Stromal cell of bone marrow (primary cell): ENCODE results near the gene PARP3.

Experiments
- DNase-seq: peaks from one replicate; pipeline ENCODE4 v3.0.0-alpha.2; 2012; ENCODE audit warnings: low read depth

The PARP3 gene

GRCh38 chr3:51948016-51948580, 5.9 kb downstream of the PARP3 start:
- no peak for DNase-seq

- DNase-seq = no peak
These were observed 7.0 kb downstream of the PARP3 start for GRCh38 chr3:51949121-51949520.

GRCh38 chr3:51950899-51951298, 8.7 kb downstream of the PARP3 start:
- no peak for DNase-seq

GRCh38 chr3:51953445-51953844, 11.3 kb downstream of the PARP3 start:
- DNase-seq = peak; percentile 52

GRCh38 chr3:51954105-51954504, 11.9 kb downstream of the PARP3 start:
- no peak for DNase-seq

GRCh38 chr3:51954713-51955112, 12.6 kb downstream of the PARP3 start:
- DNase-seq = no peak

- DNase-seq = no peak
These were observed 13.2 kb downstream of the PARP3 start, which contains the start of gene GPR62 for GRCh38 chr3:51955175-51955892. Gene GPR62, plus strand, starts transcription at chr3:51955381. Its CDS starts 272 bp downstream, at chr3:51955653.

GRCh38 chr3:51955893-51956770, 14.0 kb downstream of the PARP3 start:
- no peak for DNase-seq

GRCh38 chr3:51957520-51958205, 15.5 kb downstream of the PARP3 start:
- no peak for DNase-seq

GRCh38 chr3:51958603-51959521, 16.7 kb downstream of the PARP3 start:
- DNase-seq = no peak

GRCh38 chr3:51959651-51960050, 17.5 kb downstream of the PARP3 start:
- no peak for DNase-seq

GRCh38 chr3:51960386-51960785, 18.2 kb downstream of the PARP3 start:
- DNase-seq = no peak

GRCh38 chr3:51961011-51961410, 18.8 kb downstream of the PARP3 start:
- no peak for DNase-seq

- no peak for DNase-seq
These were observed 19.7 kb downstream of the PARP3 start for GRCh38 chr3:51961602-51962569.

GRCh38 chr3:51962854-51963530, 20.8 kb downstream of the PARP3 start:
- no peak for DNase-seq

- DNase-seq = no peak
These were observed 21.8 kb downstream of the PARP3 start for GRCh38 chr3:51963951-51964451.

GRCh38 chr3:51964521-51964920, 22.4 kb downstream of the PARP3 start:
- DNase-seq = no peak

- DNase-seq = no peak
These were observed 23.9 kb downstream of the PARP3 start for GRCh38 chr3:51966016-51966415.

GRCh38 chr3:51966486-51966885, 24.3 kb downstream of the PARP3 start:
- no peak for DNase-seq
